MM.1S (cell line): Measurements from ENCODE around the gene GBGT1.

Source experiments
- DNase-seq: peaks from one replicate; pipeline ENCODE4 v3.0.0-alpha.2; 2015
- H2AFZ ChIP-seq: fragments of 300-600 bp; sonication (generic); 2 replicates; pipeline ENCODE4 v1.6.0; 2016; ENCODE audit warnings: antibody characterized with exemption, low read length
- H3F3A ChIP-seq: fragments of 300-600 bp; sonication (generic); 2 replicates; pipeline ENCODE4 v1.6.1; 2016; ENCODE audit warnings: mild to moderate bottlenecking, antibody characterized with exemption, low read length, moderate library complexity, mixed read lengths; ENCODE audit not compliant: insufficient read depth
- H3K27ac ChIP-seq: fragments of 300-600 bp; sonication (generic); 2 replicates; pipeline ENCODE4 v1.5.1; 2016; ENCODE audit warnings: mild to moderate bottlenecking, low read length
- H3K27me3 ChIP-seq: fragments of 300-600 bp; sonication (generic); replicated peaks from 2 replicates; pipeline ENCODE4 v1.6.0; 2016; ENCODE audit warnings: low read length; ENCODE audit not compliant: insufficient read depth
- H3K36me3 ChIP-seq: fragments of 300-600 bp; sonication (generic); replicated peaks from 2 replicates; pipeline ENCODE4 v1.6.1; 2016; ENCODE audit warnings: mild to moderate bottlenecking, low read length, mixed read lengths; ENCODE audit not compliant: insufficient read depth
- H3K4me1 ChIP-seq: fragments of 300-600 bp; sonication (generic); 2 replicates; pipeline ENCODE4 v1.6.1; 2016; ENCODE audit warnings: low read length, mixed read lengths
- H3K4me2 ChIP-seq: fragments of 300-600 bp; sonication (generic); 2 replicates; pipeline ENCODE4 v1.6.0; 2016; ENCODE audit warnings: low read depth, low read length
- H3K4me3 ChIP-seq: fragments of 300-600 bp; sonication (generic); 2 replicates; pipeline ENCODE4 v1.5.1; 2016; ENCODE audit warnings: low read length, mixed read lengths
- H3K79me2 ChIP-seq: fragments of 300-600 bp; sonication (generic); 2 replicates; pipeline ENCODE4 v1.6.1; 2016; ENCODE audit warnings: mixed run types, low read length, mixed read lengths
- H3K9ac ChIP-seq: fragments of 300-600 bp; sonication (generic); 2 replicates; pipeline ENCODE4 v1.6.1; 2016; ENCODE audit warnings: low read length, mixed read lengths
- H3K9me2 ChIP-seq: fragments of 300-600 bp; sonication (generic); replicated peaks from 2 replicates; pipeline ENCODE4 v1.6.1; 2016; ENCODE audit warnings: mild to moderate bottlenecking, low read length, mixed read lengths; ENCODE audit not compliant: insufficient read depth
- H3K9me3 ChIP-seq: fragments of 300-600 bp; sonication (generic); replicated peaks from 2 replicates; pipeline ENCODE4 v1.6.1; 2016; ENCODE audit warnings: mild to moderate bottlenecking, low read length, mixed read lengths; ENCODE audit not compliant: insufficient read depth
- H4K20me1 ChIP-seq: fragments of 300-600 bp; sonication (generic); 2 replicates; pipeline ENCODE4 v1.6.1; 2016; ENCODE audit warnings: mild to moderate bottlenecking, low read length, moderate library complexity, mixed read lengths; ENCODE audit not compliant: insufficient read depth
- CTCF ChIP-seq: fragments of 300-600 bp; sonication (generic); IDR thresholded peaks from 2 replicates; pipeline ENCODE4 v1.5.1; 2016; ENCODE audit warnings: antibody characterized with exemption, low read length, mixed read lengths
- EZH2 ChIP-seq: fragments of 300-600 bp; sonication (generic); optimal IDR thresholded peaks from 2 replicates; pipeline ENCODE3; 2017; ENCODE audit warnings: low read depth, mild to moderate bottlenecking, antibody characterized with exemption, low read length, mixed read lengths
- EZH2phosphoT487 ChIP-seq: fragments of 300-600 bp; sonication (generic); IDR thresholded peaks from 2 replicates; pipeline ENCODE4 v1.6.1; 2018; ENCODE audit warnings: antibody characterized with exemption, low read length

Gene GBGT1

GRCh38 chr9:133114886-133115603, 48.7 kb downstream of the GBGT1 start:
- no peaks in the 10 kb centered on the region for H3K27me3 ChIP-seq
- TF ChIP-seq CTCF (no peak), EZH2phosphoT487 (no peak), EZH2 (no peak)
- no peak overlapping the region for H2AFZ ChIP-seq
- H3K9me2 ChIP-seq = no peaks in the 10 kb centered on the region
- no peaks in the 10 kb centered on the region for H4K20me1 ChIP-seq
- no peak overlapping the region for H3K4me3 ChIP-seq
- H3K27ac ChIP-seq = no peak overlapping the region
- no peaks in the 10 kb centered on the region for H3K9me3 ChIP-seq
- peaks cover 17% of the 10 kb centered on the region for H3K79me2 ChIP-seq
- no peak for DNase-seq
- H3K36me3 ChIP-seq = no peaks in the 10 kb centered on the region
- H3K4me2 ChIP-seq = no peak overlapping the region
- H3F3A ChIP-seq = no peaks in the 10 kb centered on the region
- no peaks in the 10 kb centered on the region for H3K4me1 ChIP-seq
- H3K9ac ChIP-seq = no peak overlapping the region

- H3K4me2 ChIP-seq = no peak overlapping the region
- DNase-seq = no peak
- no peaks in the 10 kb centered on the region for H3F3A ChIP-seq
- H2AFZ ChIP-seq = no peak overlapping the region
- no peak overlapping the region for H3K9ac ChIP-seq
- no peak overlapping the region for H3K27ac ChIP-seq
- no peaks in the 10 kb centered on the region for H3K4me1 ChIP-seq
- peaks cover 11% of the 10 kb centered on the region for H3K79me2 ChIP-seq
- H4K20me1 ChIP-seq = no peaks in the 10 kb centered on the region
- H3K9me2 ChIP-seq = no peaks in the 10 kb centered on the region
- H3K36me3 ChIP-seq = no peaks in the 10 kb centered on the region
- no peaks in the 10 kb centered on the region for H3K27me3 ChIP-seq
- TF ChIP-seq EZH2phosphoT487 (no peak), EZH2 (no peak), CTCF (no peak)
- no peaks in the 10 kb centered on the region for H3K9me3 ChIP-seq
- no peak overlapping the region for H3K4me3 ChIP-seq
Observed at GRCh38 chr9:133113949-133114885, 49.5 kb downstream of the GBGT1 start.

GRCh38 chr9:133113163-133113948, 50.4 kb downstream of the GBGT1 start:
- H3K4me2 ChIP-seq = no peak overlapping the region
- H3K79me2 ChIP-seq = peaks cover 6% of the 10 kb centered on the region
- H3K36me3 ChIP-seq = no peaks in the 10 kb centered on the region
- no peak overlapping the region for H2AFZ ChIP-seq
- no peak overlapping the region for H3K4me3 ChIP-seq
- DNase-seq = no peak
- H3K9me3 ChIP-seq = no peaks in the 10 kb centered on the region
- H3F3A ChIP-seq = no peaks in the 10 kb centered on the region
- H3K9ac ChIP-seq = no peak overlapping the region
- H3K4me1 ChIP-seq = no peaks in the 10 kb centered on the region
- no peak for TF ChIP-seq EZH2phosphoT487
- TF ChIP-seq EZH2 = no peak
- TF ChIP-seq CTCF = no peak
- no peaks in the 10 kb centered on the region for H3K9me2 ChIP-seq
- no peaks in the 10 kb centered on the region for H4K20me1 ChIP-seq
- no peak overlapping the region for H3K27ac ChIP-seq
- no peaks in the 10 kb centered on the region for H3K27me3 ChIP-seq
